ENCODE data around the gene SAV1. TPM values are rescaled to one million over a fixed set of nuclear protein-coding genes. Genes with fewer than 3 reads are reported as not detected.

The SAV1 gene
- polyA plus RNA-seq, 1 of the 3 experiments (the other 2 are of a cell fraction): 8.9 TPM

- Histone ChIP-seq H3K9me2 (no peaks in the 10 kb centered on the region), H3K27me3 (ENCODE audit: insufficient read depth) (no peaks in the 10 kb centered on the region), H2AFZ (ENCODE audit: low read depth) (no peak overlapping the region), H3F3A (replicated peaks; ENCODE audit: insufficient read depth) (peaks cover 6% of the 10 kb centered on the region), H3K9ac (no peak overlapping the region), H4K20me1 (ENCODE audit: insufficient read depth) (peaks cover 8% of the 10 kb centered on the region; the same call in 1 of the 2 replicates), H3K79me2 (ENCODE audit: insufficient read depth) (peaks cover 19% of the 10 kb centered on the region), H3K4me1 (ENCODE audit: control insufficient read depth in 1 of 2, insufficient read depth in 2 of 2, low read depth in 1 of 2, low read length in 1 of 2) (peaks cover 10 to 15% of the 10 kb centered on the region in 2 experiments), H3K9me3 (no peaks in the 10 kb centered on the region), H3K27ac (ENCODE audit: low read depth in 2 of 2, low read length in 1 of 2) (no peak overlapping the region), H3K4me2 (no peak overlapping the region), H3K36me3 (replicated peaks in 1 of 2; ENCODE audit: control insufficient read depth in 1 of 2, insufficient read depth in 2 of 2, low read length in 1 of 2) (no peaks in the 10 kb centered on the region), H3K4me3 (ENCODE audit: low read depth in 2 of 2, low read length in 1 of 2) (no peak overlapping the region)
- 90% methylated on average over 6 of the region's 6 CpGs for WGBS (ENCODE audit: low lambda C conversion rate)
- no peak for DNase-seq
- ChIA-PET POLR2A (no interaction called here), CTCF (interaction anchor here (1.2 kb wide), 1 partner anchor 103 kb away, joined by 3 read pairs; no protein-coding TSS in a partner anchor)
- TF ChIP-seq RAD21 (IDR thresholded peaks at IDR 0.05; ENCODE audit: low read length): no peak
These were observed 2.8 kb upstream of the SAV1 start for GRCh38 chr14:50670866-50671256.

- Histone ChIP-seq H3K9me3 (no peaks in the 10 kb centered on the region), H3K79me2 (ENCODE audit: insufficient read depth) (peaks cover 24% of the 10 kb centered on the region), H2AFZ (ENCODE audit: low read depth) (0 out of 2 replicates have a peak overlapping the region, but pooled peaks have one; percentile 21), H3K27me3 (ENCODE audit: insufficient read depth) (no peaks in the 10 kb centered on the region), H3K4me3 (ENCODE audit: low read depth in 2 of 2, low read length in 1 of 2) (no peak overlapping the region), H3F3A (replicated peaks; ENCODE audit: insufficient read depth) (peaks cover 6% of the 10 kb centered on the region), H3K4me1 (ENCODE audit: control insufficient read depth in 1 of 2, insufficient read depth in 2 of 2, low read depth in 1 of 2, low read length in 1 of 2) (peaks cover 11 to 15% of the 10 kb centered on the region in 2 experiments), H4K20me1 (ENCODE audit: insufficient read depth) (peaks cover 8% of the 10 kb centered on the region; the same call in 1 of the 2 replicates), H3K9ac (no peak overlapping the region), H3K27ac (ENCODE audit: low read depth in 2 of 2, low read length in 1 of 2) (peak overlapping the region in 1 of 2 experiments; percentile 0; a peak in 1 of 4 replicates), H3K36me3 (replicated peaks in 1 of 2; ENCODE audit: control insufficient read depth in 1 of 2, insufficient read depth in 2 of 2, low read length in 1 of 2) (no peaks in the 10 kb centered on the region), H3K4me2 (no peak overlapping the region), H3K9me2 (no peaks in the 10 kb centered on the region)
- ChIA-PET CTCF (no interaction called here), POLR2A (no interaction called here)
- no peak for DNase-seq
- 89% methylated on average over 10 of the region's 10 CpGs for WGBS (ENCODE audit: low lambda C conversion rate)
- TF ChIP-seq POLR2AphosphoS5 (IDR thresholded peaks at IDR 0.05; ENCODE audit: low read depth, low read length) (no peak), GATA2 (CRISPR knock-in tag; IDR thresholded peaks at IDR 0.05) (no peak), TEAD4 (IDR thresholded peaks at IDR 0.05; ENCODE audit: borderline replicate concordance, insufficient read depth) (no peak), SMC3 (IDR thresholded peaks at IDR 0.05; ENCODE audit: low read depth, low read length) (no peak), TAF1 (IDR thresholded peaks at IDR 0.05; ENCODE audit: borderline replicate concordance, low read depth, low read length) (no peak), REST (IDR thresholded peaks at IDR 0.05; ENCODE audit: low read depth, low read length) (no peak), FOXM1 (IDR thresholded peaks at IDR 0.05; ENCODE audit: low read depth) (no peak), JUND (IDR thresholded peaks at IDR 0.05) (no peak), RCOR1 (IDR thresholded peaks at IDR 0.05; ENCODE audit: low read length) (no peak), RFX5 (IDR thresholded peaks at IDR 0.05; ENCODE audit: low read length) (no peak), EZH2phosphoT487 (IDR thresholded peaks at IDR 0.05; ENCODE audit: borderline replicate concordance, low read depth) (no peak), CTCF (IDR thresholded peaks at IDR 0.05) (no peak), TCF12 (IDR thresholded peaks at IDR 0.05) (no peak), RXRA (IDR thresholded peaks at IDR 0.05; ENCODE audit: borderline replicate concordance, low read depth) (no peak), IRF3 (IDR thresholded peaks at IDR 0.05; ENCODE audit: low read depth, low read length) (no peak), USF2 (IDR thresholded peaks at IDR 0.05; ENCODE audit: borderline replicate concordance, low read depth, low read length) (no peak), MEF2A (IDR thresholded peaks at IDR 0.05; ENCODE audit: borderline replicate concordance, low read depth) (no peak)
These were observed 2.2 kb upstream of the SAV1 start for GRCh38 chr14:50670196-50670865.

Data from SK-N-SH (cell line).